AG04450 (cell line): Measurements from ENCODE around the gene APOL1. TPM values are rescaled to one million over a fixed set of nuclear protein-coding genes. Genes with fewer than 3 reads are reported as not detected.

Source experiments
- CTCF ChIA-PET: fragments of 300-600, 350-600 bp; formaldehyde crosslinking; extraction: SDS; loops from one replicate; lab custom pipeline; 2022; ENCODE audit warnings: antibody characterized with exemption, inconsistent platforms; lab: Charles Lee
- POLR2A ChIA-PET: fragments of 350-600 bp; formaldehyde crosslinking; extraction: SDS; loops from one replicate; lab custom pipeline; 2021; ENCODE audit warnings: antibody characterized with exemption, inconsistent platforms; lab: Yijun Ruan, JAX
- DNase-seq: peaks from one replicate; pipeline ENCODE4 v3.0.0-alpha.2; 2011; ENCODE audit warnings: low read depth, low spot score
- H3K27ac ChIP-seq: one replicate; pipeline ENCODE4 v1.5.1; 2012; ENCODE audit warnings: low read depth, low read length, control low read depth
- H3K27me3 ChIP-seq: one replicate; pipeline ENCODE4 v1.6.0; 2012; ENCODE audit warnings: low read length; ENCODE audit not compliant: control insufficient read depth, insufficient read depth
- H3K4me3 ChIP-seq: 2 replicates; pipeline ENCODE4 v1.5.1; 2011; ENCODE audit warnings: mild to moderate bottlenecking, low read depth, low read length, control low read depth
- H3K9me3 ChIP-seq: 2 replicates; pipeline ENCODE4 v1.5.1; 2012; ENCODE audit warnings: low read length; ENCODE audit not compliant: control insufficient read depth, insufficient read depth
- polyA plus RNA-seq: library from polyadenylated mRNA; depleted of rRNA; stranded (reverse); fragments of >200 nt; gene quantifications from 2 replicates; pipeline ENCODE4 v1.2.3, GENCODE V29; 2011
- TF ChIP-seq, protein P1 (sequence below): IDR thresholded peaks from 2 replicates; pipeline ENCODE4 v1.5.1; 2011; ENCODE audit warnings: low read depth, low read length, control low read depth, inconsistent platforms

The APOL1 gene
- polyA plus RNA-seq, 1 experiment, result 3.8 TPM

DNA sequence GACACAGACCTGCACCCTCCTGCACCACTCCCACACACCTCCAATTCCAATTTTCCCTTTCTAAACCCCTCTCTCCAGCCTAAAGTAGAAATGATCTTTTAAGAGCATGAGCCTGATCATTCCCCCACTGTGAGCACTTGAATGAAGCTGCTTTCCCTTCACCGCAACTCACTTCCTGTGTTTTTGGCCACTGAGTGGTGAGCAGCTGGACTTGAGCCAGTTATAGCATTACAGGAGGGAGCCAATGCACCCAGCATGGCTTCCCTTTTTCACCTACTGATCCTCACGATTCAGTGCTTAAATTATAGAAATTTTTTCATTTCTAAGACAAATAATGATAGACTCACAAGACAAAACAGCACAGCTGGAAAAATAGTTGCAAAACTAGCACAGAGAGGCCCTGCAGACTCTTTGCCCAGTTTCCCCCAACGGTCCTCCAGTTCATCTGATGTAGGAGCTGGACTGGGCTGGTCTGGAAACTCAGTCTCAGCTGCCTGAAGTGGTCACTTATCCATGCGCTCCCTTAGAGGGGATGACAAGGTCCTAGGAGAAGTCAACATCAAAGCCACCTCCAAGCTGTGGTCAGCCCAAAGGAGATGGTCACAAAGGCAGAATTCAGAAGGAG is 41.6 kb upstream of the APOL1 start:
- POLR2A ChIA-PET, result no interaction called here
- CTCF ChIA-PET, result interaction anchor here (1.0 to 2.0 kb wide), 2 partner anchors 30 to 275 kb away, joined by 3 to 7 read pairs; no protein-coding TSS in a partner anchor

DNA sequence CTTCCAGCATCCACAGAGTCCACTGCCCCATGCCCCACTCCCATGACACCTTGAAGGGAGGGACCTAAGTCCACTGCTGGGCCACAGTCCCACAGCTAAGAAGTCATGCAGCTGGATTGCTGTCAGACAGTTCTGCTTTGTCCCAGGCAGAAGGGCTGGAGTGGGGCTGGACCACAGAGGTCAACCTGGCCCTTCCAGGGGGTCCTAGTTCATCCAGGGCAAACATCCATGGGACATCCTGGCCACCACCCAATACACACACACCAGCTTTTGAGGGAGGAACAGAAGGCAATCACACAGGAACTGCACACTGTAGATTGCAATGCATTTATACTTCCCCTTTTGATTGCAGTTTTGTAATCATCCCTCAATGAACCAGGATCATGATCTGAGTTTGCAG is 40.0 kb upstream of the APOL1 start:
- CTCF ChIA-PET, result no interaction called here
- POLR2A ChIA-PET, result no interaction called here
- Histone ChIP-seq H3K9me3 (no peaks in the 10 kb centered on the region), H3K27me3 (peaks cover 53% of the 10 kb centered on the region), H3K27ac (no peak overlapping the region), H3K4me3 (no peak overlapping the region)
- TF ChIP-seq, protein P1, sequence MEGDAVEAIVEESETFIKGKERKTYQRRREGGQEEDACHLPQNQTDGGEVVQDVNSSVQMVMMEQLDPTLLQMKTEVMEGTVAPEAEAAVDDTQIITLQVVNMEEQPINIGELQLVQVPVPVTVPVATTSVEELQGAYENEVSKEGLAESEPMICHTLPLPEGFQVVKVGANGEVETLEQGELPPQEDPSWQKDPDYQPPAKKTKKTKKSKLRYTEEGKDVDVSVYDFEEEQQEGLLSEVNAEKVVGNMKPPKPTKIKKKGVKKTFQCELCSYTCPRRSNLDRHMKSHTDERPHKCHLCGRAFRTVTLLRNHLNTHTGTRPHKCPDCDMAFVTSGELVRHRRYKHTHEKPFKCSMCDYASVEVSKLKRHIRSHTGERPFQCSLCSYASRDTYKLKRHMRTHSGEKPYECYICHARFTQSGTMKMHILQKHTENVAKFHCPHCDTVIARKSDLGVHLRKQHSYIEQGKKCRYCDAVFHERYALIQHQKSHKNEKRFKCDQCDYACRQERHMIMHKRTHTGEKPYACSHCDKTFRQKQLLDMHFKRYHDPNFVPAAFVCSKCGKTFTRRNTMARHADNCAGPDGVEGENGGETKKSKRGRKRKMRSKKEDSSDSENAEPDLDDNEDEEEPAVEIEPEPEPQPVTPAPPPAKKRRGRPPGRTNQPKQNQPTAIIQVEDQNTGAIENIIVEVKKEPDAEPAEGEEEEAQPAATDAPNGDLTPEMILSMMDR, result no peak
- no peak for DNase-seq

More for the DNA sequence above, 41.6 kb upstream of the APOL1 start:
- Histone ChIP-seq H3K27ac (no peak overlapping the region), H3K4me3 (no peak overlapping the region), H3K9me3 (no peaks in the 10 kb centered on the region), H3K27me3 (peaks cover 44% of the 10 kb centered on the region)
- TF ChIP-seq, protein P1, result no peak
- no peak for DNase-seq

DNA sequence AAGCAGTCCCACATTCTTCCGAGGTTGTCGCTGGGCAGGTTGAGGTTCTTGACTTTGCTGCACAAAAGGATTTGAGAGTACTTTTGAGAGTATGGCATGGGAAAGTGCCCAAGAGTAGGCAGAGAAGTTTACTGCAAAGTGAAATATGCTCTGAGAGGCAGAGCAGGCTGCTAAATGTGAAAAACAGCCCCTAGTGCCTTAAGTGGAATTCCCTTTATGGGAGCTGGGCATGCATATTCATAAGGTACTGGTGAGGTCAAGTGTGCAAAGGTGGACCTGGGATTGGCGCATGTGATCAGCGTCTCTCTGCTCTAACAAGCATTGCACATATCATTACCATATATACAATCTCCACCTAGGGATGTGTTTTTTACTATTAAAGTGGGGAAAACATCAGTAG is 39.3 kb upstream of the APOL1 start:
- Histone ChIP-seq H3K27ac (no peak overlapping the region), H3K4me3 (no peak overlapping the region), H3K9me3 (no peaks in the 10 kb centered on the region), H3K27me3 (peaks cover 56% of the 10 kb centered on the region)
- TF ChIP-seq, protein P1, result no peak
- CTCF ChIA-PET, result interaction anchor here (0.6 kb wide), 1 partner anchor 64 kb away, joined by 3 read pairs; no protein-coding TSS in a partner anchor
- POLR2A ChIA-PET, result no interaction called here
- DNase-seq, result no peak

DNA sequence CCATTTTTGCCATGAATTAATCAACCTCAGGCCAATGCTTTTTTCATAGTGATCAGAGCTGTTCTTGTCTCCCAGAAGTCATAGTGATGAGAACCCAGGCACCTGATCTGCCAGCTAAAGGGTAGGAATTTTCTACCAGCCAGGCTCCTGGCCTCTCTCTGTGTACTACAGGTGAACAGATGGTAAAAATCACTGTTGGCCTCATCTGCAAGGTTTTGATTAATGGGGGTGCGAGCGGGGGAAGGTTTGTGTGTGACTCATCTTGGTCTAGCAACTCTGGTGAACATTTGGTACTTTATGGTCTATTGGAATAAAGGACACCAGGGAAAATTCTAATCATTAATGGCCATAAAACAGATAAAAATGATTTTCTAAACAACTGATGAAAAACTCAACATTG is 37.0 kb upstream of the APOL1 start:
- no peak overlapping the region for H3K4me3 ChIP-seq
- POLR2A ChIA-PET, result no interaction called here
- no peaks in the 10 kb centered on the region for H3K9me3 ChIP-seq
- CTCF ChIA-PET, result interaction anchor here (0.6 to 0.7 kb wide), 2 partner anchors 21 to 38 kb away, joined by 3 to 4 read pairs; no protein-coding TSS in a partner anchor
- H3K27me3 ChIP-seq, result peaks cover 56% of the 10 kb centered on the region
- no peak for DNase-seq
- TF ChIP-seq, protein P1, result no peak
- H3K27ac ChIP-seq, result no peak overlapping the region

DNA sequence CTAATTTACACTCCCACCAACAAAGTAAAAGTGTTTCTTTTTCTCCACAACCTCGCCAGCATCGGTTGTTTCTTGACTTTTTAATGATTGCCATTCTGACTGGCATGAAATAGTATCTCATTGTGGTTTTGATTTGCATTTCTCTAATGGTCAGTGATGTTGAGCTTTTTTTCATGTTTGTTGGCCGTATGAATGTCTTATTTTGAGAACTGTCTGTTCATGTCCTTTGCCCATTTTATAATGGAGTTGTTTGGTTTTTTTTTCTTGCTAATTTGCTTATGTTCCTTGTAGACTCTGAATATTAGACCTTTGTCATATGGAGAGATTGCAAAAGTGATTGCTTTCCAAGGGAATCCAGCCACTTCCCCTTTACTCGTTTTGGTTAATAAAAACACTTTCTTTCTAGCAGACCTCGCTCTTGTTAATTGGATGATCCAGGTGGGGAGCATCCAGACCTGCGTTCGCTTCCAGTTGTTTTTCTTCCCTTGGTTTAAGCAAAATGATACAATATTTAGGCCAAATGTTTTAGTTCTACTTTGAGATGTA is 34.2 kb upstream of the APOL1 start:
- H3K4me3 ChIP-seq, result no peak overlapping the region
- ChIA-PET CTCF (no interaction called here), POLR2A (no interaction called here)
- no peak for DNase-seq
- H3K9me3 ChIP-seq, result no peaks in the 10 kb centered on the region
- H3K27me3 ChIP-seq, result peaks cover 47% of the 10 kb centered on the region
- no peak overlapping the region for H3K27ac ChIP-seq
- TF ChIP-seq, protein P1, result no peak
